Measurements from ENCODE around the gene MDFIC. TPM values are rescaled to one million over a fixed set of nuclear protein-coding genes. Genes with fewer than 3 reads are reported as not detected.
A peak's percentile ranks its signal among the peaks of the same experiment; 100 is the strongest.

MDFIC gene
- total RNA-seq, 3 donors from 2014 or later (not counting 1 experiment from before 2014, with no cell fraction given), result 19.1 to 24.0 (median 21.8) TPM

- DNase-seq, result no peak
- Histone ChIP-seq H3K36me3 (ENCODE audit: control insufficient read depth, insufficient read depth, low read length) (no peaks in the 10 kb centered on the region), H3K27me3 (ENCODE audit: control insufficient read depth, insufficient read depth, low read length) (no peaks in the 10 kb centered on the region), H3K27ac (ENCODE audit: low read length) (no peak overlapping the region), H3K4me1 (ENCODE audit: control insufficient read depth, insufficient read depth, low read length) (no peaks in the 10 kb centered on the region), H3K4me3 (ENCODE audit: low read length) (no peak overlapping the region), H3K9me3 (ENCODE audit: control insufficient read depth, insufficient read depth, low read length) (no peaks in the 10 kb centered on the region)
- no peak overlapping the region for H3K27ac Mint-ChIP-seq
- intact Hi-C loops (cut with micrococcal nuclease), result no loop called here
- ATAC-seq, result no peak
- peaks cover 0 to 3% of the 10 kb centered on the region in 2 donors for H3K27me3 Mint-ChIP-seq (ENCODE audit: low read depth in 2 of 2)
- H3K36me3 Mint-ChIP-seq, result no peaks in the 10 kb centered on the region
- H3K4me1 Mint-ChIP-seq, result no peaks in the 10 kb centered on the region
- TF ChIP-seq, protein P1, sequence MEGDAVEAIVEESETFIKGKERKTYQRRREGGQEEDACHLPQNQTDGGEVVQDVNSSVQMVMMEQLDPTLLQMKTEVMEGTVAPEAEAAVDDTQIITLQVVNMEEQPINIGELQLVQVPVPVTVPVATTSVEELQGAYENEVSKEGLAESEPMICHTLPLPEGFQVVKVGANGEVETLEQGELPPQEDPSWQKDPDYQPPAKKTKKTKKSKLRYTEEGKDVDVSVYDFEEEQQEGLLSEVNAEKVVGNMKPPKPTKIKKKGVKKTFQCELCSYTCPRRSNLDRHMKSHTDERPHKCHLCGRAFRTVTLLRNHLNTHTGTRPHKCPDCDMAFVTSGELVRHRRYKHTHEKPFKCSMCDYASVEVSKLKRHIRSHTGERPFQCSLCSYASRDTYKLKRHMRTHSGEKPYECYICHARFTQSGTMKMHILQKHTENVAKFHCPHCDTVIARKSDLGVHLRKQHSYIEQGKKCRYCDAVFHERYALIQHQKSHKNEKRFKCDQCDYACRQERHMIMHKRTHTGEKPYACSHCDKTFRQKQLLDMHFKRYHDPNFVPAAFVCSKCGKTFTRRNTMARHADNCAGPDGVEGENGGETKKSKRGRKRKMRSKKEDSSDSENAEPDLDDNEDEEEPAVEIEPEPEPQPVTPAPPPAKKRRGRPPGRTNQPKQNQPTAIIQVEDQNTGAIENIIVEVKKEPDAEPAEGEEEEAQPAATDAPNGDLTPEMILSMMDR (IDR thresholded peaks at IDR 0.05), result no peak
- H3K9me3 Mint-ChIP-seq, result no peaks in the 10 kb centered on the region
- no CpG with 5 or more reads among the region's 2 CpGs for WGBS (ENCODE audit: insufficient coverage)
- H3K4me3 Mint-ChIP-seq, result no peak overlapping the region
These were observed 18.8 kb upstream of the MDFIC start for GRCh38 chr7:114903131-114903530.

DNA sequence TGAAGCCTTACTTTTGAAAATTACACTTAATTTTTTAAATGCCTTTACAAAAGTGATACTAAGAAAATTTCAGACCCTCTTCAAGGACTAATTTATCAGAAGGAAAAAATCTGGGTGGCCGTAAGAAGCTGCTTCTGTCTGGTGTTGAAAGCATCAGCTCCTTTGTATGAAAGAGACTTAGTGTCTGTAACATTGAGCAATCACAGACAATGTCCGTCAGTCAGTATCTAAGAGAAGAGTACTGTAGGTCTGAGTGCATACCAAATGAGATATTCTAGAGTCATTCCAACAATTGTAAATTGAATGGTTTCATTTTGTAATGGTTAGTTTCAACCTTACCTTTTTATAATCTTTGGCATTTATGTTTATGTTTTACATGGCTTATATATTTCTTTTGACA is 11.1 kb upstream of the MDFIC start:
- Mint-ChIP-seq H3K27ac (no peak overlapping the region), H3K36me3 (no peaks in the 10 kb centered on the region), H3K27me3 (ENCODE audit: low read depth in 2 of 2) (no peaks in the 10 kb centered on the region), H3K4me3 (no peak overlapping the region), H3K4me1 (peaks cover 0 to 1% of the 10 kb centered on the region in 2 donors), H3K9me3 (no peaks in the 10 kb centered on the region)
- no peak for ATAC-seq
- 100% methylated on average over 2 of the region's 2 CpGs for WGBS (ENCODE audit: insufficient coverage)
- no peaks in the 10 kb centered on the region for H3K9me3 ChIP-seq (ENCODE audit: control insufficient read depth, insufficient read depth, low read length)
- TF ChIP-seq, protein P1 (IDR thresholded peaks at IDR 0.05), result no peak
- no peaks in the 10 kb centered on the region for H3K27me3 ChIP-seq (ENCODE audit: control insufficient read depth, insufficient read depth, low read length)
- intact Hi-C loops (cut with micrococcal nuclease), result no loop called here
- no peak overlapping the region for H3K4me3 ChIP-seq (ENCODE audit: low read length)
- no peaks in the 10 kb centered on the region for H3K4me1 ChIP-seq (ENCODE audit: control insufficient read depth, insufficient read depth, low read length)
- H3K36me3 ChIP-seq (ENCODE audit: control insufficient read depth, insufficient read depth, low read length), result no peaks in the 10 kb centered on the region
- DNase-seq, result no peak
- H3K27ac ChIP-seq (ENCODE audit: low read length), result no peak overlapping the region

GRCh38 chr7:114911411-114911810 is 10.5 kb upstream of the MDFIC start:
- H3K4me1 Mint-ChIP-seq, result peaks cover 1 to 7% of the 10 kb centered on the region in 2 donors
- TF ChIP-seq, protein P1 (IDR thresholded peaks at IDR 0.05), result no peak
- H3K36me3 ChIP-seq (ENCODE audit: control insufficient read depth, insufficient read depth, low read length), result no peaks in the 10 kb centered on the region
- over 99% methylated on average over 4 of the region's 4 CpGs for WGBS (ENCODE audit: insufficient coverage)
- H3K9me3 ChIP-seq (ENCODE audit: control insufficient read depth, insufficient read depth, low read length), result no peaks in the 10 kb centered on the region
- H3K4me3 Mint-ChIP-seq, result no peak overlapping the region
- H3K4me3 ChIP-seq (ENCODE audit: low read length), result no peak overlapping the region
- H3K4me1 ChIP-seq (ENCODE audit: control insufficient read depth, insufficient read depth, low read length), result no peaks in the 10 kb centered on the region
- ATAC-seq, result no peak
- H3K27ac Mint-ChIP-seq, result no peak overlapping the region
- H3K27me3 Mint-ChIP-seq (ENCODE audit: low read depth in 2 of 2), result no peaks in the 10 kb centered on the region
- H3K9me3 Mint-ChIP-seq, result no peaks in the 10 kb centered on the region
- no peak overlapping the region for H3K27ac ChIP-seq (ENCODE audit: low read length)
- H3K36me3 Mint-ChIP-seq, result no peaks in the 10 kb centered on the region
- intact Hi-C loops (cut with micrococcal nuclease), result no loop called here
- DNase-seq, result no peak
- H3K27me3 ChIP-seq (ENCODE audit: control insufficient read depth, insufficient read depth, low read length), result no peaks in the 10 kb centered on the region

DNA sequence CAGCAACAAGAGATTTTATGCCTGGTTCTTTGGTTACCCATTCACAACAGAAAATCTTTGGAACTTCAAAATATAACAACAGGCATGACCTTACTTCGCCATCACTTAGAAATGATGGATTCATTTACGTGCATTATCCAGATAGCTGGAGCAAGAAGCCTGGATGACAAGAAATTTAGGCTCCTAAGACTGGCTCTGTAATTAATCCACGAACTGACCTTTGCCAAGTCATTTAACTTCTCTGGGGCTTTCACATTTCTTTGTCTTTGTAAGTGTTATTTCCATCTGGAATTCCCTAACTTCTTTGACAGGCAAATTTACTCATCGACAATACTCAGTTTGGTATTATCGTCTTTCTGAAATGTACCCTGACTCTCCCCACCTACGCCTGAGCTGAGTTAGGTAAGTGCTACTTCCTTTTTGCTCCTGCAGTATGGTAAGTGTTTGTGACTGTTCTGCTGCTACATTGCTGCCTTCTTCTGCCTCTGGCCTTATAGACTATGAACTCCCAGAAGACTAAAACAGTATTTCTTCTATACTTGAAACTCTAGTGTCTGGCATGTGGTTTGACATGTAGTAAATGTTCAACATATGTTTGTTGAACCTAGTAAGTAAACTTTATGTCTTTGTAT is 5.5 kb upstream of the MDFIC start:
- ATAC-seq, result peak; percentile 63 to 80 (median 75)
- H3K9me3 ChIP-seq (ENCODE audit: control insufficient read depth, insufficient read depth, low read length), result no peaks in the 10 kb centered on the region

More for the DNA sequence above, 5.5 kb upstream of the MDFIC start:
- Histone ChIP-seq H3K4me1 (ENCODE audit: control insufficient read depth, insufficient read depth, low read length) (no peaks in the 10 kb centered on the region), H3K27ac (ENCODE audit: low read length) (peak overlapping the region; percentile 58), H3K4me3 (ENCODE audit: low read length) (no peak overlapping the region), H3K36me3 (ENCODE audit: control insufficient read depth, insufficient read depth, low read length) (no peaks in the 10 kb centered on the region), H3K27me3 (ENCODE audit: control insufficient read depth, insufficient read depth, low read length) (no peaks in the 10 kb centered on the region)
- H3K9me3 Mint-ChIP-seq, result no peaks in the 10 kb centered on the region
- TF ChIP-seq, protein P1 (IDR thresholded peaks at IDR 0.05), result no peak
- H3K27ac Mint-ChIP-seq, result peak overlapping the region in 1 of 2 donors; percentile 35
- peak in 1 of 2 donors; percentile 59 for DNase-seq
- intact Hi-C loops (cut with micrococcal nuclease), result no loop called here
- no peaks in the 10 kb centered on the region for H3K36me3 Mint-ChIP-seq
- no peak overlapping the region for H3K4me3 Mint-ChIP-seq
- 50% methylated on average over 6 of the region's 6 CpGs for WGBS (ENCODE audit: insufficient coverage)
- peaks cover 6 to 16% of the 10 kb centered on the region in 2 donors for H3K4me1 Mint-ChIP-seq
- H3K27me3 Mint-ChIP-seq (ENCODE audit: low read depth in 2 of 2), result no peaks in the 10 kb centered on the region

Measured in natural killer cell (primary cell).